ENCODE results near the gene MRPL23. TPM values are rescaled to one million over a fixed set of nuclear protein-coding genes. Genes with fewer than 3 reads are reported as not detected.

MRPL23 gene
- total RNA-seq, 2 donors from 2014 or later, result 42.8 to 77.1 TPM

Other genes with a start within 250 kb of the MRPL23 start
- gene IFITM10, start 196.7 kb upstream of the MRPL23 start, total RNA-seq, result under 1 TPM; 0.27 to 0.76 TPM
- gene CTSD, start 183.4 kb upstream of the MRPL23 start, total RNA-seq, result 100 to 1,000 TPM; 635 to 667 TPM
- not detected for gene SYT8, start 112.3 kb upstream of the MRPL23 start, total RNA-seq
- under 1 TPM; 0.35 to 0.52 TPM for gene TNNI2, start 108.4 kb upstream of the MRPL23 start, total RNA-seq
- gene LSP1, start 94.2 kb upstream of the MRPL23 start, total RNA-seq, result 10 to 100 TPM; 24.9 to 31.2 TPM
- gene PRR33, start 55.4 kb upstream of the MRPL23 start, total RNA-seq, result under 1 TPM; 0.10 to 0.50 TPM
- 10 to 100 TPM; 11.7 to 28.5 TPM for gene TNNT3, start 27.6 kb upstream of the MRPL23 start, total RNA-seq
- 100 to 1,000 TPM; 390 to 610 TPM for gene H19, start 50.5 kb downstream of the MRPL23 start, total RNA-seq
- 100 to 1,000 TPM in 1 of 2 donors, 10 to 100 TPM in 1; 94.3 to 114 TPM for gene IGF2, start 192.1 kb downstream of the MRPL23 start, total RNA-seq
- not detected for gene INS, start 213.9 kb downstream of the MRPL23 start, total RNA-seq
- not detected for gene TH, start 224.5 kb downstream of the MRPL23 start, total RNA-seq